GM12891 (cell line): ENCODE results near the gene HTR2C.
"Not testable (repeated sequence)": the region's sequence is repeated elsewhere in the genome, so short reads cannot be mapped to it uniquely, and the experiment has no call there.

Experiments used
- DNase-seq: peaks from one replicate; pipeline ENCODE4 v3.0.0; 2011; ENCODE audit warnings: low spot score; ENCODE audit not compliant: insufficient read length
- FAIRE-seq: peaks from 2 replicates; lab custom pipeline; 2011; peaks lifted over from hg19 to GRCh38; lab: Jason Lieb, UNC
- PAX5 ChIP-seq: IDR thresholded peaks from 2 replicates; pipeline ENCODE4 v1.6.1; 2011; ENCODE audit warnings: low read length, moderate library complexity, mild to moderate bottlenecking; ENCODE audit not compliant: insufficient read depth, severe bottlenecking
- POLR2A ChIP-seq: IDR thresholded peaks from 2 replicates; pipeline ENCODE4 v1.6.1; 2011; ENCODE audit warnings: low read depth, low read length, control low read depth
- POLR2AphosphoS5 ChIP-seq: IDR thresholded peaks from 2 replicates; pipeline ENCODE4 v1.6.1; 2011; ENCODE audit warnings: low read depth, low read length, control low read depth
- POU2F2 ChIP-seq: IDR thresholded peaks from 2 replicates; pipeline ENCODE4 v1.6.1; 2011; ENCODE audit warnings: low read depth, mild to moderate bottlenecking, control low read depth, low read length, moderate library complexity
- SPI1 ChIP-seq: IDR thresholded peaks from 2 replicates; pipeline ENCODE4 v1.6.1; 2011; ENCODE audit warnings: low read depth, low read length, control low read depth
- TAF1 ChIP-seq: IDR thresholded peaks from 2 replicates; pipeline ENCODE4 v1.6.1; 2011; ENCODE audit warnings: low read depth, low read length, control low read depth

Gene HTR2C

GRCh38 chrX:114930227-114930626 is 346.3 kb downstream of the HTR2C start:
- DNase-seq (no peak), FAIRE-seq (no peak)
- TF ChIP-seq PAX5 = no peak
- no peak for TF ChIP-seq TAF1
- TF ChIP-seq POU2F2 = no peak
- no peak for TF ChIP-seq SPI1
- TF ChIP-seq POLR2A = no peak
- TF ChIP-seq POLR2AphosphoS5 = no peak

DNA sequence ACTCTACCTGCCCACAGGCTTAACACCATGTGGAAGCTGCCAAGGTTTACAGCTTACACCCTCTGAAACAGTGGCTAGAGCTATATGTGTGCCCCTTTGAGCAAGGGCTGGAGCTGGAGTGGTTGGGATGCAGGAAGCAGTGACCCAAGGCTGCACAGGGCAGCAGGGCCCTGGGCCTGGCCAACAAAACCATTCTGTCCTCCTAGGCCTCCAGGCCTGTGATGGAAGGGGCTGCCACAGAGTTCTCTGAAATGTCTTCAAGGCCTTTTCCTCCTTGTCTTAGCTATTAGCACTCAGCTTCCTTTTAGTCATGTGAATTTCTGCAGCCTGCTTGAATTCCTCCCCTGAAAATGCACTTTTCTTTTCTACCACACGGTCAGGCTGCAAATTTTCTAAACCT is 348.7 kb downstream of the HTR2C start:
- FAIRE-seq (no peak), DNase-seq (no peak)
- TF ChIP-seq POLR2AphosphoS5 (no peak), POLR2A (no peak), PAX5 (no peak), SPI1 (no peak), POU2F2 (no peak), TAF1 (no peak)

DNA sequence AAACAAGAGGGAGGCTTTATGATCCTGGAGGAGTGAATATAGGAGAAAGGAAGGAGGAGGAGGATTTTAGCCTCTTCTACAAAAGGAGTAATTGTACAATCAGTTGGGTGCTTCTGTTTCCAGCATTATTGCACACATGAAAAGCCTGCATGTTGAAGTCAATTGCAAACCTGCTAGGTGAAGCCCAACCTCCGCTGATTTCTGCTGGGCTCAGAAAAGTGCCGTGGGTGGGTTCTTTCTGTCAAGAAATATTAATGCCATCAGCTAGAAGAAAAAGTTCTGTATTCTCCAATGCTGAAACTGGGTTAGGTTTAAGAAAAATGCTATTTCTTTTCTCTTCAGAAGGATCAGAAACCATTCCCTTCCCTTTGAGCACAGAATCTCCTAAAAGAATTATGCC is 349.4 kb downstream of the HTR2C start:
- FAIRE-seq, DNase-seq: not testable (repeated sequence)

DNA sequence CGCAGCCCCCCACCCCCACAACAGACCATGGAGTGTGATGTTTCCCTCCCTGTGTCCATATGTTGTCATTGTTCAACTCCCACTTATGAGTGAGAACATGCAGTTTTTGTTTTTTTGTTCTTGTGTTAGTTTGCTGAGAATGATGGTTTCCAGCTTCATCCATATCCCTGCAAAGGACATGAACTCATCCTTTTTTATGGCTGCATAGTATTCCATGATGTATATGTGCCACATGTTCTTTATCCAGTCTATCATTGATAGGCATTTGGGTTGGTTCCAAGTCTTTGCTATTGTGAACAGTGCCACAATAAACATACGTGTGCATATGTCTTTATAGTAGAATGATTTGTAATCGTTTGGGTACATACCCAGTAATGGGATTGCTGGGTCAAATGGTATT is 353.2 kb downstream of the HTR2C start:
- DNase-seq, FAIRE-seq: not testable (repeated sequence)

DNA sequence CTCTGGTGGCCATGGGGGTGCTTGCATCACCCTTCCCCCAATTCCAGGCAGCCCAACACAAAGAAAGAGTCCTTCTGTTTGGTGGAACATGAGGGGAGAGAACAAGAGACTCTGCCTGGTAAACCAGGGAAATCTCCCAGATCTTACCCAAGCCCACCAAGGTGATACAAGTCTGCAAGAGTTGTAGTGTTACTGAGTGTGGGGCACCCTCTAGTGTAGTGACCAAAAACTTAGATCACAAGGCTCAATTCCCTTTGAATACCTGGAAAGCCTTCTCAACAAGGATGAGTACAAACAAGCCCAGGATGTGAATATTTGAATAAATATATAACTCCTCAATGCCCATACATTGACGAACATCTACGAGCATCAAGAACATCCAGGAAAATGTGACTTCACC is 368.8 kb downstream of the HTR2C start:
- no peak for TF ChIP-seq TAF1
- TF ChIP-seq POU2F2 = no peak
- TF ChIP-seq PAX5 = no peak
- no peak for DNase-seq
- FAIRE-seq = no peak
